HCT116 (cell line): ENCODE results near the gene HSD3B2. TPM values are rescaled to one million over a fixed set of nuclear protein-coding genes. Genes with fewer than 3 reads are reported as not detected.

Experiments
- ATAC-seq: fragments of 200-7000 bp; cut with Tn5 transposase; 2 replicates; pipeline ENCODE4 v1.9.1; 2020; ENCODE audit warnings: mild to moderate bottlenecking, moderate library complexity
- BruUV-seq: library from RNA; stranded (reverse); fragments of 400-500 nt; replicated peaks from 2 replicates; lab custom pipeline; 2021; lab: Mats Ljungman, UMichigan
- CTCF ChIA-PET: fragments of 300-600 bp; sonication (Branson Sonifier 250); formaldehyde crosslinking; loops from one replicate; lab custom pipeline; 2021; ENCODE audit warnings: antibody characterized with exemption; lab: Charles Lee
- POLR2A ChIA-PET: fragments of 300-600, 350-600 bp; sonication (Branson Sonifier 250); formaldehyde crosslinking; loops from one replicate; lab custom pipeline; 2021; ENCODE audit warnings: antibody characterized with exemption; lab: Charles Lee
- RAD21 ChIA-PET, 2 experiments: fragments of 300-600 bp; sonication (Branson Sonifier 250); formaldehyde crosslinking; loops; one replicate each; lab custom pipeline; 2023; ENCODE audit warnings: low total read pairs in 2 of 2; ENCODE audit not compliant: uncharacterized antibody in 2 of 2, unreplicated experiment in 2 of 2, low non-redundant PET in 1 of 2; lab: Charles Lee
- DNase-seq: peaks from one replicate; pipeline ENCODE4 v3.0.0-alpha.2; 2010; ENCODE audit warnings: low read depth, low spot score
- H2AFZ ChIP-seq: fragments of 200-600 bp; shearing (Covaris generic), sonication (generic); 2 replicates; pipeline ENCODE4 v1.6.1; 2017; ENCODE audit warnings: low read depth, mixed run types, mixed read lengths, antibody characterized with exemption, low read length; ENCODE audit not compliant: poor library complexity, severe bottlenecking
- H3K27ac ChIP-seq: 2 replicates; pipeline ENCODE4 v1.5.1; 2012; ENCODE audit warnings: low read depth, low read length
- H3K27me3 ChIP-seq: fragments of 200-600 bp; sonication (generic); 2 replicates; pipeline ENCODE4 v1.6.1; 2016; ENCODE audit warnings: mixed run types, low read length, mixed read lengths; ENCODE audit not compliant: insufficient read depth
- H3K36me3 ChIP-seq, 2 experiments: fragments of 200-500 bp in 1 of 2; fragments of 200-600 bp in 1 of 2; sonication (Bioruptor generic) in 1 of 2; sonication (generic) in 1 of 2; 2 replicates each; pipeline versions ENCODE4 v1.5.1 to v1.6.1; 2014 to 2016; ENCODE audit warnings: low read length in 2 of 2, inconsistent platforms in 1 of 2, mixed read lengths in 1 of 2, mixed run types in 1 of 2; ENCODE audit not compliant: insufficient read depth in 2 of 2, control insufficient read depth in 1 of 2
- H3K4me1 ChIP-seq, 2 experiments: fragments of 200-600 bp in 1 of 2; sonication (generic) in 1 of 2; 2 replicates each; pipeline versions ENCODE4 v1.5.1 to v1.6.1; 2012 to 2017; ENCODE audit warnings: low read length in 2 of 2, inconsistent platforms in 1 of 2, mild to moderate bottlenecking in 1 of 2, mixed read lengths in 1 of 2, mixed run types in 1 of 2, moderate library complexity in 1 of 2; ENCODE audit not compliant: insufficient read depth in 2 of 2, control insufficient read depth in 1 of 2
- H3K4me2 ChIP-seq: fragments of 200-600 bp; sonication (generic); 2 replicates; pipeline ENCODE4 v1.6.1; 2017; ENCODE audit warnings: mixed run types, low read length, mixed read lengths
- H3K4me3 ChIP-seq, 2 experiments: fragments of 200-600 bp in 1 of 2; sonication (generic) in 1 of 2; replicated peaks in 1 of 2; 2 replicates each; pipeline ENCODE4 v1.5.1; 2011 to 2016; ENCODE audit warnings: low read length in 2 of 2, control low read depth in 1 of 2, low read depth in 1 of 2, mild to moderate bottlenecking in 1 of 2, mixed read lengths in 1 of 2, mixed run types in 1 of 2
- H3K79me2 ChIP-seq: fragments of 200-600 bp; sonication (generic); 2 replicates; pipeline ENCODE4 v1.6.1; 2017; ENCODE audit warnings: mild to moderate bottlenecking, mixed run types, low read length, moderate library complexity, mixed read lengths; ENCODE audit not compliant: insufficient read depth
- H3K9ac ChIP-seq: fragments of 200-600 bp; sonication (generic); 2 replicates; pipeline ENCODE4 v1.6.1; 2016; ENCODE audit warnings: low read length, mixed read lengths
- H3K9me2 ChIP-seq: fragments of 200-600 bp; sonication (generic), shearing (Covaris generic); 2 replicates; pipeline ENCODE4 v1.6.1; 2017; ENCODE audit warnings: mixed run types, mild to moderate bottlenecking, moderate library complexity; ENCODE audit not compliant: insufficient read depth
- H3K9me3 ChIP-seq, 2 experiments: fragments of 200-500 bp in 1 of 2; fragments of 200-600 bp in 1 of 2; sonication (Bioruptor generic) in 1 of 2; sonication (generic) in 1 of 2; 2 replicates each; pipeline ENCODE4 v1.6.1; 2014 to 2017; ENCODE audit warnings: low read length in 2 of 2, mixed read lengths in 2 of 2, inconsistent platforms in 1 of 2, low read depth in 1 of 2, mild to moderate bottlenecking in 1 of 2, mixed run types in 1 of 2, moderate library complexity in 1 of 2; ENCODE audit not compliant: control insufficient read depth in 1 of 2, insufficient read depth in 1 of 2
- H4K20me1 ChIP-seq: fragments of 200-600 bp; sonication (generic), shearing (Covaris generic); 2 replicates; pipeline ENCODE4 v1.6.1; 2017; ENCODE audit warnings: mixed run types, mild to moderate bottlenecking, moderate library complexity; ENCODE audit not compliant: insufficient read depth
- CEBPB ChIP-seq: IDR thresholded peaks from 2 replicates; pipeline ENCODE4 v1.6.1; 2012; ENCODE audit warnings: low read depth
- CTCF ChIP-seq, 3 experiments: fragments of 200-600 bp in 1 of 3; sonication (generic) in 1 of 3; IDR thresholded peaks in 2 of 3; conservative IDR thresholded peaks in 1 of 3; 2 replicates each; pipeline ENCODE4 v1.5.1; 2012 to 2017; ENCODE audit warnings: low read depth in 2 of 3, low read length in 2 of 3, antibody characterized with exemption in 1 of 3, borderline replicate concordance in 1 of 3, control low read depth in 1 of 3, mild to moderate bottlenecking in 1 of 3, mixed read lengths in 1 of 3, mixed run types in 1 of 3, moderate library complexity in 1 of 3; ENCODE audit not compliant: insufficient read depth in 1 of 3
- EGR1 ChIP-seq: IDR thresholded peaks from 2 replicates; pipeline ENCODE4 v1.6.1; 2012; ENCODE audit warnings: low read depth
- ELF1 ChIP-seq: IDR thresholded peaks from 2 replicates; pipeline ENCODE4 v1.6.1; 2012; ENCODE audit warnings: low read depth, borderline replicate concordance
- EZH2phosphoT487 ChIP-seq: fragments of 200-600 bp; IDR thresholded peaks from 2 replicates; pipeline ENCODE4 v1.6.1; 2018; ENCODE audit warnings: antibody characterized with exemption, borderline replicate concordance
- FOSL1 ChIP-seq: IDR thresholded peaks from 2 replicates; pipeline ENCODE4 v1.6.1; 2012; ENCODE audit warnings: low read depth
- JUND ChIP-seq: IDR thresholded peaks from 2 replicates; pipeline ENCODE4 v1.6.1; 2012
- MAX ChIP-seq: IDR thresholded peaks from 2 replicates; pipeline ENCODE4 v1.6.1; 2012
- POLR2A ChIP-seq: IDR thresholded peaks from 2 replicates; pipeline ENCODE4 v1.7.0; 2011; ENCODE audit warnings: borderline replicate concordance; ENCODE audit not compliant: insufficient read depth, insufficient read length; ENCODE audit errors: extremely low read depth
- POLR2AphosphoS5 ChIP-seq: IDR thresholded peaks from 2 replicates; pipeline ENCODE4 v1.6.1; 2011; ENCODE audit warnings: mild to moderate bottlenecking, low read depth, low read length, moderate library complexity
- RAD21 ChIP-seq: IDR thresholded peaks from 2 replicates; pipeline ENCODE4 v1.6.1; 2012; ENCODE audit warnings: low read depth, mild to moderate bottlenecking
- SIN3A ChIP-seq: IDR thresholded peaks from 2 replicates; pipeline ENCODE4 v1.6.1; 2012; ENCODE audit warnings: low read depth
- SP1 ChIP-seq: IDR thresholded peaks from 2 replicates; pipeline ENCODE4 v1.6.1; 2012; ENCODE audit warnings: low read depth
- TCF7L2 ChIP-seq: IDR thresholded peaks from 2 replicates; pipeline ENCODE4 v1.7.0; 2011; ENCODE audit warnings: borderline replicate concordance, inconsistent platforms; ENCODE audit not compliant: insufficient read depth, insufficient read length; ENCODE audit errors: extremely low read depth
- YY1 ChIP-seq: IDR thresholded peaks from 2 replicates; pipeline ENCODE4 v1.6.1; 2011; ENCODE audit warnings: low read length, low read depth, moderate library complexity, mild to moderate bottlenecking; ENCODE audit not compliant: insufficient replicate concordance; ENCODE audit errors: extremely low read depth
- ZFX ChIP-seq: fragments of 450-650 bp; IDR thresholded peaks from 2 replicates; pipeline ENCODE4 v1.6.1; 2017
- ZNF274 ChIP-seq: fragments of 200-500 bp; sonication (Bioruptor generic); IDR thresholded peaks from 2 replicates; pipeline ENCODE4 v1.6.1; 2014; ENCODE audit warnings: mild to moderate bottlenecking, low read depth, low read length, inconsistent platforms
- intact Hi-C: fragments of 100-400 bp; cut with micrococcal nuclease; formaldehyde crosslinking; loops from 2 replicates; pipeline ENCODE4 v1.10.0; 2022
- total RNA-seq: library from RNA; stranded (reverse); gene quantifications from one replicate; pipeline ENCODE4 v1.2.1, GENCODE V29; 2021; ENCODE audit not compliant: unreplicated experiment
- TF ChIP-seq, protein P1 (sequence below): IDR thresholded peaks from 2 replicates; pipeline ENCODE4 v1.6.1; 2012; ENCODE audit warnings: low read depth
- TF ChIP-seq, protein P2 (sequence below): IDR thresholded peaks from 2 replicates; pipeline ENCODE4 v1.6.1; 2011; ENCODE audit warnings: mild to moderate bottlenecking, low read length, moderate library complexity; ENCODE audit not compliant: insufficient replicate concordance; ENCODE audit errors: extremely low read depth

HSD3B2 gene
- total RNA-seq, 1 experiment from 2014 or later, result 1.4 TPM

DNA sequence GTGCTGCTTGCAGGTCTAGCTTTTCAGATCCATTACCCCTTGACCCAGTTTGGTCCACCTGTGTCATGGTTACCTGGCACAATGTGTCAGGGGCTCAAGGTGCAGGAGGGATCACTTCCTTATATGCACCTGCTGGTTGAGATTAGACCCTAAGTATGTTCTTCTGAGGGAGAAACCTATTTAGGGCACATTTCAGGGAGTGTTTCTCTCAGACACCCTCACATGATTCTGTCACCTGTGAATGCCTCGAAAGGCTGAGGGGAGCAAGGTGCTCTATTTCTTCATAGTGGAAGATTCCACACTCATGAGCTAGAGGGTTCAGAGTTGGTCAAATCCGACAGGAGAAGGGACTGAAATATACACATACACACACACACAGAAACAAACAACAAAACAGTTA, 15.5 kb downstream of the HSD3B2 start:
- ATAC-seq, result no peak
- H3K27me3 ChIP-seq, result peaks cover 43% of the 10 kb centered on the region
- no peak overlapping the region for H3K4me2 ChIP-seq
- no peak overlapping the region for H3K4me3 ChIP-seq
- no peaks in the 10 kb centered on the region for H4K20me1 ChIP-seq
- no peaks in the 10 kb centered on the region for H3K9me3 ChIP-seq
- no peak overlapping the region for H3K9ac ChIP-seq
- no peaks in the 10 kb centered on the region for H3K9me2 ChIP-seq
- ChIA-PET POLR2A (no interaction called here), CTCF (no interaction called here), RAD21 (no interaction called here)
- H3K36me3 ChIP-seq, result no peaks in the 10 kb centered on the region
- intact Hi-C loops, result no loop called here
- DNase-seq, result no peak
- no peak for TF ChIP-seq SIN3A
- TF ChIP-seq CEBPB, result no peak
- TF ChIP-seq, protein P1, sequence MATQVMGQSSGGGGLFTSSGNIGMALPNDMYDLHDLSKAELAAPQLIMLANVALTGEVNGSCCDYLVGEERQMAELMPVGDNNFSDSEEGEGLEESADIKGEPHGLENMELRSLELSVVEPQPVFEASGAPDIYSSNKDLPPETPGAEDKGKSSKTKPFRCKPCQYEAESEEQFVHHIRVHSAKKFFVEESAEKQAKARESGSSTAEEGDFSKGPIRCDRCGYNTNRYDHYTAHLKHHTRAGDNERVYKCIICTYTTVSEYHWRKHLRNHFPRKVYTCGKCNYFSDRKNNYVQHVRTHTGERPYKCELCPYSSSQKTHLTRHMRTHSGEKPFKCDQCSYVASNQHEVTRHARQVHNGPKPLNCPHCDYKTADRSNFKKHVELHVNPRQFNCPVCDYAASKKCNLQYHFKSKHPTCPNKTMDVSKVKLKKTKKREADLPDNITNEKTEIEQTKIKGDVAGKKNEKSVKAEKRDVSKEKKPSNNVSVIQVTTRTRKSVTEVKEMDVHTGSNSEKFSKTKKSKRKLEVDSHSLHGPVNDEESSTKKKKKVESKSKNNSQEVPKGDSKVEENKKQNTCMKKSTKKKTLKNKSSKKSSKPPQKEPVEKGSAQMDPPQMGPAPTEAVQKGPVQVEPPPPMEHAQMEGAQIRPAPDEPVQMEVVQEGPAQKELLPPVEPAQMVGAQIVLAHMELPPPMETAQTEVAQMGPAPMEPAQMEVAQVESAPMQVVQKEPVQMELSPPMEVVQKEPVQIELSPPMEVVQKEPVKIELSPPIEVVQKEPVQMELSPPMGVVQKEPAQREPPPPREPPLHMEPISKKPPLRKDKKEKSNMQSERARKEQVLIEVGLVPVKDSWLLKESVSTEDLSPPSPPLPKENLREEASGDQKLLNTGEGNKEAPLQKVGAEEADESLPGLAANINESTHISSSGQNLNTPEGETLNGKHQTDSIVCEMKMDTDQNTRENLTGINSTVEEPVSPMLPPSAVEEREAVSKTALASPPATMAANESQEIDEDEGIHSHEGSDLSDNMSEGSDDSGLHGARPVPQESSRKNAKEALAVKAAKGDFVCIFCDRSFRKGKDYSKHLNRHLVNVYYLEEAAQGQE, result no peak
- no peak for TF ChIP-seq TCF7L2
- no peak for TF ChIP-seq RAD21
- TF ChIP-seq CTCF (IDR thresholded peaks at IDR 0.05 in 2 of 3, conservative IDR thresholded peaks at IDR 0.05 in 1 of 3; ENCODE audit: borderline replicate concordance in 1 of 3, insufficient read depth in 1 of 3, low read depth in 2 of 3, low read length in 2 of 3), result no peak
- no peak for TF ChIP-seq JUND
- no peak for TF ChIP-seq ZFX
- TF ChIP-seq ZNF274, result no peak
- TF ChIP-seq EZH2phosphoT487, result no peak
- TF ChIP-seq POLR2AphosphoS5, result no peak
- no peak for TF ChIP-seq FOSL1
- TF ChIP-seq YY1, result no peak
- TF ChIP-seq MAX, result no peak
- TF ChIP-seq EGR1, result no peak
- TF ChIP-seq SP1, result no peak
- TF ChIP-seq ELF1, result no peak
- TF ChIP-seq, protein P2, sequence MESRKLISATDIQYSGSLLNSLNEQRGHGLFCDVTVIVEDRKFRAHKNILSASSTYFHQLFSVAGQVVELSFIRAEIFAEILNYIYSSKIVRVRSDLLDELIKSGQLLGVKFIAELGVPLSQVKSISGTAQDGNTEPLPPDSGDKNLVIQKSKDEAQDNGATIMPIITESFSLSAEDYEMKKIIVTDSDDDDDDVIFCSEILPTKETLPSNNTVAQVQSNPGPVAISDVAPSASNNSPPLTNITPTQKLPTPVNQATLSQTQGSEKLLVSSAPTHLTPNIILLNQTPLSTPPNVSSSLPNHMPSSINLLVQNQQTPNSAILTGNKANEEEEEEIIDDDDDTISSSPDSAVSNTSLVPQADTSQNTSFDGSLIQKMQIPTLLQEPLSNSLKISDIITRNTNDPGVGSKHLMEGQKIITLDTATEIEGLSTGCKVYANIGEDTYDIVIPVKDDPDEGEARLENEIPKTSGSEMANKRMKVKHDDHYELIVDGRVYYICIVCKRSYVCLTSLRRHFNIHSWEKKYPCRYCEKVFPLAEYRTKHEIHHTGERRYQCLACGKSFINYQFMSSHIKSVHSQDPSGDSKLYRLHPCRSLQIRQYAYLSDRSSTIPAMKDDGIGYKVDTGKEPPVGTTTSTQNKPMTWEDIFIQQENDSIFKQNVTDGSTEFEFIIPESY, result no peak
- TF ChIP-seq POLR2A, result no peak
- BruUV-seq, result no TSS peak
- H3K4me1 ChIP-seq, result no peaks in the 10 kb centered on the region
- no peak overlapping the region for H2AFZ ChIP-seq
- no peak overlapping the region for H3K27ac ChIP-seq
- H3K79me2 ChIP-seq, result no peaks in the 10 kb centered on the region
